AG08395 (cell line): ENCODE measurements around the gene NOSTRIN.
"Not testable (repeated sequence)": the region's sequence is repeated elsewhere in the genome, so short reads cannot be mapped to it uniquely, and the experiment has no call there.

Source experiments
- DNase-seq: peaks from one replicate; pipeline ENCODE4 v3.0.0; 2012; ENCODE audit warnings: mixed read lengths, low spot score

The NOSTRIN gene

GRCh38 chr2:168801961-168802858 lies at the start of gene NOSTRIN:
NOSTRIN (plus strand) TSS chr2:168802637; CDS start chr2:168802647, 10 bp downstream.
- DNase-seq = peak; percentile 40

- no peak for DNase-seq
These were observed 48.6 kb upstream of the NOSTRIN start for GRCh38 chr2:168753765-168754329.

GRCh38 chr2:168757223-168757622 lies 45.2 kb upstream of the NOSTRIN start:
- DNase-seq = no peak

GRCh38 chr2:168758970-168759820 lies 43.2 kb upstream of the NOSTRIN start:
- peak; percentile 69 for DNase-seq

GRCh38 chr2:168765401-168765800 lies 37.0 kb upstream of the NOSTRIN start:
- DNase-seq = no peak

GRCh38 chr2:168766600-168766999 lies 35.8 kb upstream of the NOSTRIN start:
- DNase-seq = no peak

- no peak for DNase-seq
These were observed 35.2 kb upstream of the NOSTRIN start for GRCh38 chr2:168767258-168767657.

GRCh38 chr2:168768357-168768756 lies 34.1 kb upstream of the NOSTRIN start:
- DNase-seq = not testable (repeated sequence)

GRCh38 chr2:168770796-168771195 lies 31.6 kb upstream of the NOSTRIN start:
- DNase-seq = no peak

GRCh38 chr2:168772704-168773103 lies 29.7 kb upstream of the NOSTRIN start:
- no peak for DNase-seq

GRCh38 chr2:168773128-168773527 lies 29.3 kb upstream of the NOSTRIN start:
- no peak for DNase-seq

GRCh38 chr2:168773719-168774521 lies 28.5 kb upstream of the NOSTRIN start:
- DNase-seq = peak; percentile 64

- DNase-seq = no peak
These were observed 26.6 kb upstream of the NOSTRIN start for GRCh38 chr2:168775837-168776236.

- no peak for DNase-seq
These were observed 21.8 kb upstream of the NOSTRIN start for GRCh38 chr2:168780669-168781071.

- DNase-seq = no peak
These were observed 21.1 kb upstream of the NOSTRIN start for GRCh38 chr2:168781191-168781817.

GRCh38 chr2:168782271-168782670 lies 20.2 kb upstream of the NOSTRIN start:
- no peak for DNase-seq

- DNase-seq = no peak
These were observed 17.4 kb upstream of the NOSTRIN start for GRCh38 chr2:168784993-168785392.

GRCh38 chr2:168787098-168787781 lies 15.2 kb upstream of the NOSTRIN start:
- no peak for DNase-seq

- DNase-seq = no peak
These were observed 14.6 kb upstream of the NOSTRIN start for GRCh38 chr2:168787782-168788376.

GRCh38 chr2:168789776-168790175 lies 12.7 kb upstream of the NOSTRIN start:
- DNase-seq = no peak
